C1 segment of cervical spinal cord (tissue), 14 donors: ENCODE results near the gene PLCG1.

Source experiments
- DNase-seq, 14 donors: peaks; one replicate each; lab custom pipeline; 2025; lab: John Stamatoyannopoulos, UW

Gene PLCG1

DNA sequence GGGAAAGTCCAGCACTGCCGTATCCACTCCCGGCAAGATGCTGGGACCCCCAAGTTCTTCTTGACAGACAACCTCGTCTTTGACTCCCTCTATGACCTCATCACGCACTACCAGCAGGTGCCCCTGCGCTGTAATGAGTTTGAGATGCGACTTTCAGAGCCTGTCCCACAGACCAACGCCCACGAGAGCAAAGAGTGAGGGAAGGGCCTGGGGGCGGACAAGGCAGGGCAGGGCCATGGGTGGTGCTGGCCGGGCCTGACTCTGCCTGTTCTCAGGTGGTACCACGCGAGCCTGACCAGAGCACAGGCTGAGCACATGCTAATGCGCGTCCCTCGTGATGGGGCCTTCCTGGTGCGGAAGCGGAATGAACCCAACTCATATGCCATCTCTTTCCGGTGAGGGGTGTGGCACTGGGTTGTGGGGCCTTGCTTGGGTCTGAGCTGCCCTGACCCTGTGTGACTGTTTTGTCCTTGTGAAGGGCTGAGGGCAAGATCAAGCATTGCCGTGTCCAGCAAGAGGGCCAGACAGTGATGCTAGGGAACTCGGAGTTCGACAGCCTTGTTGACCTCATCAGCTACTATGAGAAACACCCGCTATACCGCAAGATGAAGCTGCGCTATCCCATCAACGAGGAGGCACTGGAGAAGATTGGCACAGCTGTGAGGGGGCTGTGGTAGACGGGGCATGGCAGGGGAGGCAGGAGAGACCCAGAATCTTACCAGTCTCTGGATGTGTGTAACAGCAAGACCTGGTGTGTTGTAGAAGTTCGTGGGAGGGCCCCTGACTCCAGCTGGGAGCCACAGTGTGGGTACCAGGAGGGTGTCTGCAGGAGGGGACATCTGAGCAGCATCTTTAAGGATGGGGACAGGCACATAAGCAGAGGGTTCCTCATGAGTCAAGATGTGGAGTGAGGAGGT is 29.1 kb downstream of the PLCG1 start:
- no peak for DNase-seq

DNA sequence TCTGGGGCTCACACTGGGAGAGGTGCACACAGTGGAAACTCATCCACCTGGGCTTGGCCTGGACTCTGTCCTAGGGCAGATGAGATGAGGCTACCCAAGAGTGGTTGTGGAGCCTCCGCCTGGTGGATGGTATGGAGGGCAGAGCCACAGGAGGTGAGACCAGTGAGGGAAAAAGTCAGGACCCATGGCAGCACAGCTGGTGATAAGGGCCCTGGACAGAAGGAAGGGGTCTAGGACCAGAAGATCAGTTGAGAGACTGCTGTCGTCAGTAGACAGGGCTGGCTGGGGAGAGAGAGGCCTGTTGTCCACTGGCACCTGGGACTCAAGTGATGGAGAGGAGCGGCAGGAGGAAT is 29.8 kb downstream of the PLCG1 start:
- no peak for DNase-seq

DNA sequence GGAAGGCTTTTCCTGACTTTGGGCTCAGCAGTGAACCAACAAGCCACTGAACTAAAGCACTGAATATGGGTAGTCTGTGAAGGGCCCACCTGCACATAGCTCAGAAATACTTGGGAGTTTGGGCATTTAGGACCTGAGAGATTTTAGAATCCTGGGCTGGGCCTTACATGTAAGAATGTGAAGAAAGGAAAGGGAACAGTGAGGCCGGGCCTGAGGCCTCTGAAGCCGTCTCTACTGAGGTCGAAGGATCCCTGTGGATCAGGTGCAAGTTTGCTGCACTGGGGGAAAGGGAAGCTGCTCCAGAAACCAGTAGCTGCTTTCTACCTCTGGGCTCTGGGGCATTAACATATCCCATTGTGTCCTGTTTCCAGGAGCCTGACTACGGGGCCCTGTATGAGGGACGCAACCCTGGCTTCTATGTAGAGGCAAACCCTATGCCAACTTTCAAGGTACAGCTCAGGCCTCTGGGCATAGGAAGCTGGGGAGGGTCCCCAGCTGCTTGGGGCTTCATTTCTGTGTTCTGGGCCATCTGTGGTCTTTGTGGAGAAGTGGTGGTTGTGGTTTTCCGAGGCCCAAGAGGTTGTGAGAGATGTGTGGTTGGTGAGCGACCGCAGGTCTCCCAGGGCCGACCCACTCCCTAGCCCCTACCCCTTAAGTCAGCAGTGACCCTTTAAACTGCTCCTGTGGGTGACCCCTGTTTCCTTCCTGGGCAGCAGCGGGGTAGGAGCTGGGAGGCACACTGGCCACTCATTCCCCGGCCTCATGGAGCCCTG is 30.3 kb downstream of the PLCG1 start:
- no peak for DNase-seq

DNA sequence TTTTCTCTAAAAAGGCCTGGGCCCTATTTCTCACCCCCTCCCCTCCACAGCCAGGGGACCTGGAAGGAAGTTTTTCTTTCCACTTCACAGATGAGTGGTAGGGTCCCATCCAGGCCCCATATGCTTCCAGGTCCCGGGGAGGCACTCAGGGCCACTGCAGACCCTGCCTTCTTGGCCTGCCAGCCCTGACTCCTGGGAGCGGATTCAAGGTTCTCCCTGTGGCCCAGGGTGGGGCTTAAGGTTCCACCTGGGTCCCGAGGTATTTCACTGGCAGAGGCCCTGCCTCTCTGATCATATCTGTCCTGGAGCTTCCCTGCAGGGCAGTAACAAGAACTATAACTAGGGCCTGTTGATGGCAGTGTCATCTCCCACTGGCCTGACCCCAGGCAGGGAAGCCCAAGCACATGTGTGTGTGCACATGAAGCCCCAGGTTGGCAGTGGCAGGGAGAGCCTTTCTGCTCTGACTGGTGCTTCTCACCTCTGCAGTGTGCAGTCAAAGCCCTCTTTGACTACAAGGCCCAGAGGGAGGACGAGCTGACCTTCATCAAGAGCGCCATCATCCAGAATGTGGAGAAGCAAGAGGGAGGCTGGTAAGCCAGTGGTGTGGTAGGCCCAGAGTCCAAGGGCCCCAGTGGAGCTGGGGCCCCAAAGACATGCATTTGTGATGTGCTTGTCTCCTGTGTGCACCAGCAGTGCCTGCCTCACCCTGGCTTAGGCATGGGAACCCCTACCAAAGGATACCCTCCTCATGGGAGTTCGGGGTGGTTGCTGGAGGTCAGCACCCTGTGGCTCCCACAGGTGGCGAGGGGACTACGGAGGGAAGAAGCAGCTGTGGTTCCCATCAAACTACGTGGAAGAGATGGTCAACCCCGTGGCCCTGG is 31.2 kb downstream of the PLCG1 start:
- DNase-seq: no peak

DNA sequence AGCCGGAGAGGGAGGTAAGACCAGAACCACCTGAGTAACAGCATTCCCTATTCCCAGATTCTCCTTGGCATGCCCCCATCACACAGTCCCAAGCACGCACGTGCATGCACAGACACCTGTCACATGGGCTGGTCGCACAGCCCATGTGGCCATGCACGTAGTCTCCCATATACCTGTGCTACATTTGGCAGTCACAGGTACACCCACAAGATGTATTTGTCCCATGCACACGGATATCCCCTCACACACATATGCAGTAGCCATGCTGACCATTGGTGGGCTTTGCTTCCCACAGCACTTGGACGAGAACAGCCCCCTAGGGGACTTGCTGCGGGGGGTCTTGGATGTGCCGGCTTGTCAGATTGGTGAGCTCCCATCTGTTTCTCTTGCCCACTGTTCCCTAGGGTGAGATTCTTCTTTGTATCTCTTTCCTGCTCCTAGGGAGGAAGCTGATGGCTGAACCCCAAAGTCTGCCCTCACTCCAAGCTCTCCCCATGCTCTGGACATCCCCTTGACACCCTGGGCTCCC is 31.9 kb downstream of the PLCG1 start:
- DNase-seq: no peak

DNA sequence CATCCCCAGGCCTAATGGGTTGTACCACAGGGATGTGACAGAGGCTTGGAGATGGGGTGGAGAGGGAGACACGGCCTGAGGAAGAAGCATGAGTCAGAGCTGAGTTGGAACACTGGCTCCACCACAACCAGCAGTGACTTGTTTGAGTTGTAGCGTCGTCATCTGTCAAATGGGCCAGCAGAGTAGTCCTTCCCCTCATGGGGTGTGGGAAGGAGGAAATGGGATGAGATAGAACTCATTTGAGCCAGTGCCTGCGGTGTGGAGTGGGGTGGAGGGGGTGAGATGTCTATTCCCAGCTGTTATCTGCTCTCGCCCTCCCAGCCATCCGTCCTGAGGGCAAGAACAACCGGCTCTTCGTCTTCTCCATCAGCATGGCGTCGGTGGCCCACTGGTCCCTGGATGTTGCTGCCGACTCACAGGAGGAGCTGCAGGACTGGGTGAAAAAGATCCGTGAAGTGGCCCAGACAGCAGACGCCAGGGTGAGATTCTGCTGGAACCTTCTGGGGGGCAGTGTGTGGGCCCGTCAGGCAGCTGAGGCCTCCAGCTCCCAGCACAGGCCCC is 32.5 kb downstream of the PLCG1 start:
- no peak for DNase-seq

DNA sequence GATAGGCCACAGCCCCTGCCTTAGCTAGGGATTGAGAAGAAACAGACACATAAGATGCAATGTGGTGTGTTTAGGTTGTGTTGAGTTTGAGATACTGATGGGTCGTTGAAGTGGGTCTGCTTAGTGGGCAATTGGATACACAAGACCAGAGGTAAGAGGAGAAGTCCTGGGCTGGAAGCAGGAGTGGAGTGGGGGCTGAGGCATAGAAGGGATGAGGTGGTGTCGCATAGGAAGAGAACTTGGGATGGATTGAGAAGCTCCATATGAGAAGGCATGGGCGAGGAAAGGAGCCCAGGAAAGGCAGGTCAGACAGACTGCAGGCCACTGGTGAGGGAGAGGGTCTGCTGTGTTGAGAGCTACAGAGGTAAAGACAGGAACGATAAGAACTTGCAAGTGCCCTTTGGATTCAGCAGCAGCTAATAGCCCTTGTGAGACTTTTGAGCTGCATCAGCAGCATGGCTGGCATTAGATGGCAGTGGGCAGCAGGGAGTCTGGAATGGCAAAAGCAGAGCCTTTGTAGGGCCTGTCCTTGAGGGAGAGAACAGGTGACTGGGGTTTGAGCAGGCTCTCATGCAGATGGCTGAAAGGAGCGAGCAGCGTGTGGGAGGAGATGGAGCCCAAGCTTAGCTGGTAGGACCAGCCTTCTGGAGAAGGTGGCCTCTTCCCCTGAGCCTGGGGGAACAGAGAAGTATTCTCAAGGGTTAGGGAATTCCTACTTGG is 33.2 kb downstream of the PLCG1 start:
- peak in 1 of 14 donors; percentile 75 for DNase-seq

DNA sequence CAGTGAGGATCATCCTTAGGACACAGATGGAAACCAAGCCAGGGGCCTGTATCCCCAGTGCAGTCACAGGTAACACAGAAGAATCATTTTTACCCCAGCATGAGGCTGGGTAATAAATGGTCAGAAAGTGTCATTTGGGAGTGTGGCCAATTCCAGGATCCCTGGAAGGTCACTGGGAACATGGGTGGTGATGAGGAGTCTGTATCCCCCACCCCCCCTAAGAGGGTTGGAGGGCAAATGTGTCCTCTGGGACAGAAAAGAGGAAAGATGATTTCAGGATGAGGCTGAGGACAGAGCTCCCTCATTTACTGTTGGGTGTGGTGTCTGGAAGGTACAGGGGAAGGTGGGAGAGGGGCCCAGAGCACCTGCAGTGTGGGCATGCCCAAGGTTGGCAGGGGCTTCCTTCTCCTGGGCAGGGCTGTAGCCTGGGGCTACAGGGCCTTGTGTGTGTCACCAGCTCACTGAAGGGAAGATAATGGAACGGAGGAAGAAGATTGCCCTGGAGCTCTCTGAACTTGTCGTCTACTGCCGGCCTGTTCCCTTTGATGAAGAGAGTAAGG is 34.5 kb downstream of the PLCG1 start:
- no peak for DNase-seq

DNA sequence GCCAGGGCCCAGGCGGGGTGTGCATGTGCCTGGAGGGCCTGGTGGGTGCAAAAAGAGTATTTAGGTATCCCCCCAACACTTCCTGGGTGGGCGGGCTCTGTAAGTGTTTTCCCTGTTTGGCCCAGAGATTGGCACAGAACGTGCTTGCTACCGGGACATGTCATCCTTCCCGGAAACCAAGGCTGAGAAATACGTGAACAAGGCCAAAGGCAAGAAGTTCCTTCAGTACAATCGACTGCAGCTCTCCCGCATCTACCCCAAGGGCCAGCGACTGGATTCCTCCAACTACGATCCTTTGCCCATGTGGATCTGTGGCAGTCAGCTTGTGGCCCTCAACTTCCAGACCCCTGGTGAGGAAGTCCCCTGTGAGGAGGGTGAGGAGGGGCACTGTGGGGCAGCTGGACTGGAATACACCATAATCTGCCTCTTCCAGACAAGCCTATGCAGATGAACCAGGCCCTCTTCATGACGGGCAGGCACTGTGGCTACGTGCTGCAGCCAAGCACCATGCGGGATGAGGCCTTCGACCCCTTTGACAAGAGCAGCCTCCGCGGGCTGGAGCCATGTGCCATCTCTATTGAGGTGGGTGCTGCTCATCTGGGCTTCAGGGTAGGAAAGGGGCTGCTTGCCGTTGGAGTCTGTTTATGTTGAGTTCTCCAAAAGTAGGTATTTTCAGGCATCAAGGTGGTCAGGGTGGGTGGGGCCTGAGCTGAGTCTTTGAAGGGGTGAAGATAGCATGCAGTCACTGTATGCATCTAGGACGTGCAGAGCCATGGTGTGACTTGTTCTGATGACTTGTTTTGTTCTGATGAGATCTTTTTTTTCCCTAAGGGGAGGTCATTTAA is 35.2 kb downstream of the PLCG1 start:
- peak in 1 of 14 donors; percentile 45 for DNase-seq

DNA sequence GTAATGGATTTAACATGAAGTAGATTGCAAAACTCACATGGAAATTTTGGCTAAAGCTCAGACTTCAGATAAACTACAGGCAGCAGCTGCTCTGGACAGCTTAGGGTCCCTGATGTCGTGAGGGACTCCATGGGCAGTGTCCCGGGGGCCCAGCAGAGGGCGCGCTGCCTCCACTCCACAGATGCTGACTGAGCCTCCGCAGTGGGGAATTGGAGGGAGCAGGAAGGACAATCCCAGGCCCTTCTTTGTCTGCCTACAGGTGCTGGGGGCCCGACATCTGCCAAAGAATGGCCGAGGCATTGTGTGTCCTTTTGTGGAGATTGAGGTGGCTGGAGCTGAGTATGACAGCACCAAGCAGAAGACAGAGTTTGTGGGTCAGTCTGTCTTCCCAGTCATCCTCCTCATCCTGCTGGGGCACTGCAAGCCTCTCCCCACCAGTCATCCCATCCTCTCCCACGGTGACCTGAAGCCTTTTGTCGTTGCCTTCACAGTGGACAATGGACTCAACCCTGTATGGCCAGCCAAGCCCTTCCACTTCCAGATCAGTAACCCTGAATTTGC is 35.9 kb downstream of the PLCG1 start:
- DNase-seq: peak in 13 of 14 donors; percentile 27 to 86 (median 75)

DNA sequence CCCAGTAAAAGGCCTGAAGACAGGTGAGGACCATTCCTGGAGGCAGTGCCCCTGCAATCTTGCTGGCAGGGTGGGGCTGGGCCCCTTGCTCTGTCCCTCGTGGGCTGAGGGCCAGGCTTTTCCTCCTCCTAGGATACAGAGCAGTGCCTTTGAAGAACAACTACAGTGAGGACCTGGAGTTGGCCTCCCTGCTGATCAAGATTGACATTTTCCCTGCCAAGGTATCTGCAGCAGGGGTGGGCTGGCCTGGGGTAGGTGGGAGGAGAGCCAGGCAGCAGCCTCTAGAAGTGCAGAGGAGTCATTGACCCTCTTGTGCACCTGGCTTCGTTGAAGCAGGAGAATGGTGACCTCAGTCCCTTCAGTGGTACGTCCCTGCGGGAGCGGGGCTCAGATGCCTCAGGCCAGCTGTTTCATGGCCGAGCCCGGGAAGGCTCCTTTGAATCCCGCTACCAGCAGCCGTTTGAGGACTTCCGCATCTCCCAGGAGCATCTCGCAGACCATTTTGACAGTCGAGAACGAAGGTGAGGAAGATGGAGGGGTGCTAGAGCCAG is 36.5 kb downstream of the PLCG1 start:
- DNase-seq: no peak

DNA sequence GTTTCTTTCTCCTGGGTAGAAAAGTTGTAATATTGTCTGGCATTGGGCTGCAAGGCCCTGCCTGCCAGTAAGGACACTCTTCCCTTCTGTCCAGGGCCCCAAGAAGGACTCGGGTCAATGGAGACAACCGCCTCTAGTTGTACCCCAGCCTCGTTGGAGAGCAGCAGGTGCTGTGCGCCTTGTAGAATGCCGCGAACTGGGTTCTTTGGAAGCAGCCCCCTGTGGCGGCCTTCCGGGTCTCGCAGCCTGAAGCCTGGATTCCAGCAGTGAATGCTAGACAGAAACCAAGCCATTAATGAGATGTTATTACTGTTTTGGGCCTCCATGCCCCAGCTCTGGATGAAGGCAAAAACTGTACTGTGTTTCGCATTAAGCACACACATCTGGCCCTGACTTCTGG is 37.0 kb downstream of the PLCG1 start:
- DNase-seq: no peak

DNA sequence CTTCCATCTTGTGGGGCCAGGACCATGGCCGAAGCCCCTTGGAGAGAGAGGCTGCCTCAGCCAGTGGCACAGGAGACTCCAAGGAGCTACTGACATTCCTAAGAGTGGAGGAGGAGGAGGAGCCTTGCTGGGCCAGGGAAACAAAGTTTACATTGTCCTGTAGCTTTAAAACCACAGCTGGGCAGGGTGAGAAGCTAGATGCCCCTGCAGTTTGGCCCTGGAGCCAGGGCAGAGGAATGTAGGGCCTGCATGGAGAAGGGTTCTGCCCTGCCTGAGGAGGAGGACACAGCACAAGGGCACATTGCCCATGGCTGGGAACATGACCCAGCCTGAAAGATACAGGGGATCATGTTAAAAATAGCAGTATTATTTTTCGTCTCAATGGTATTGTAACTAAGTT is 37.4 kb downstream of the PLCG1 start:
- DNase-seq: no peak

DNA sequence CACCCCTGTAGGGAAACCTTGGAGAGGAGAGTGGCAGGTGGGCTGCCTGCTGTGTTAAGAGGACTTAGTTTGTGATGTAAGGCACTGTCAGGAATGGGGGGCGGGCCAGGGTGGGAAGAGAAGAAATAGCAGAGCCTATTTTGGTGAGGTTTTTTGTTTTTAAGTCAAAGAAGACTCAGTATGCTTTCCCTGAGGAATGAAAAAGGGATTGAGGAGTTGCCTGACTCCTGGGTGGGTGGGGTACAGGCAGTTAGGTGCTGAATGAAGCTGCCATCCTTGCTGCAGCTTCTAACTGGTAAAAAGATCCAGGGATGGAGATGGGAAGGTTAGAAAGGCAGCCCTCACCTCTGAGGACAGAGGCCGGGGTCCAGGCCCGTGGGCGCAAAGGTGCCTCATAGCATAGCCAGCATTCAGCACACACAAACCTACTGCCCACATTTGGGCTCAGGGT is 37.9 kb downstream of the PLCG1 start:
- no peak for DNase-seq

DNA sequence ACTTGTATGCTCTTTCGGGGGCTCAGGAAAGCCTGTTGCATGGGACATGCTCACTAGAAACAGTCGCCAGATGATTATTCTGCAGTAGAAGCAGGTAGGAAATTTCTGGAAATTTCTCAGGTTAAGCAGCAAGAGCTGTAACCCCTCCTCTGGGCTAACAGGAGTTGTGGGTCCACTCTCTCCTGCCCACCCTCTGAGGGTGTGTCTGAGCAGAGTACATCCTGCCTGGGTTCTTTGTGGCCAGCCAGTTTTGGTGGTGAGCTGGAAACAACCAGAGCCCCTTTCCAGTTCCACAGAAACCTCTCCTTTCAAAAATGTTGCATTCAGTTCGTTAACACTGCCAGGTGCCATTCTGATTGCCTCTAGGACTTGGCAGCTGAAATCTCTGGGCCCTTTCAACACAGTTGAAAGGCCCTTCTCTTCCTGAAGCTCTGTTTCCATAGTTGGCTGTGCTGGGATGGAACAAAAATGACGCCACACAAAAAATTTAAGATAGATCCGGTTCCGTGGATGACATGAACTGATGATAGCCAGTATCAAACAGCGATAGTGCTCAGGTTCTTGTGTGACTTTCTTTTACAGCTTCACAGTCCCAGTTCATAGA is 38.5 kb downstream of the PLCG1 start:
- DNase-seq: peak in 1 of 14 donors; percentile 47

DNA sequence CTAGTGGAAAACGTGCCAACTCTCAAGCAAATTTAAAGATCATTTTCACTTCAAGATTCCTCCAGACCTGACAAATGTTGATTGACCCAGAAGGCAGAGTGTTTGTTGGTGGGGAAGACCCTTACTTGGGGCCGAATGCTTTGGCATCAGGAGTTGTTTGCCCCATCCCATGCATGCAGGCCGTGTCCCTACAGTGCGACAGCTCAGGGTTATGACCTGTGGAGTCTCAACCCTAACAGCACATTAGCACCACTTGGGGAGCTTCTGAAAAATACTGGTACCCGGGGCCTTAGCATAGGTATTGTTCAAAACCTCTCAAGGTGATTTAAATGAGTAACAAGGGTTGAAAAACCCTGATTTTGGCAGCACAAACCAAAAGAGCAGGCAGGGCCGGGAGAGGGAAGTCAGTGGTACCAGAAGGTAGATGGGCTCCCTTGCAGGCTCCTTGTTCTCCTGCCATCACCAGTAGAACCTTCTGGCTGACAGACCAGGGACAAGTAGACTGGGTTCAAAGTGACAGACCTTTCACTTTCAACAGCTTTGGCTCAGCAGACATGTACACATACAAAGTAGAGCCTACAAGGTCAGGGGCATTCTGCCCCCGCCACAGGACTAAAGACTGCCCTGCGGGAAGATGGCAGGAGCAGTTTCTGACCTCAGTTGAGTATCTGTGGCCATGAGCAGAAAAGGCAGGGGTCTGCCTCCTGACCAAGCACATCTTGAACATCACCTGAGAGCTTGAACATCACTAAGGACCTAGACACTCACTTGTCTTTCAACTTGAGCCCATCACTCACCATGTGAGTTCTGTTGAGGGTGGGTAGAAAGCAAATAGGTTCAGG is 39.6 kb downstream of the PLCG1 start:
- no peak for DNase-seq

DNA sequence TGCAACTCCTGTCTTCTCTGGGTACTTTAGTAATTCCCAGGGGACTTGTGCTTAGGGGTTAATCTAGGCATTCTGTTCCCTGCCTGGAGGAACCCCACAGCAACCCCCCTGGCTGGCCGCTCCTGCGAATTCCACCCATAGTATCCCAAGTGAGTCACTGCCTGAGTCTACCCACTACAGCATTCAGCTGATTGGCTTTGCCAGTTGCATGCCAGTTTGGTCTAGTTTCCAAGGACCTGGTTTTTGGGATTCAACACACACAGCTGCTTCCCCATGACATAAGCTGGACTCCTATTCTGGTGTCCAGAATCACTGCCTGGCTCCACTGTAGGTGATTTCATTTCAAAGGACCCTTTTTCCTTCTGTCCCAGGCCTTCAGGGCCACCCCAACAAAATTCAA is 40.3 kb downstream of the PLCG1 start:
- DNase-seq: peak in 8 of 14 donors; percentile 28 to 74 (median 50)
